T47D (cell line): ENCODE results near the gene RGS6.
A peak's percentile ranks its signal among the peaks of the same experiment; 100 is the strongest.

Experiments
- DNase-seq, 2 experiments: peaks; one replicate each; pipeline versions ENCODE4 v3.0.0 to v3.0.0-alpha.2; 2011 to 2012; ENCODE audit warnings: low read depth in 1 of 2, low spot score in 1 of 2
- JUND ChIP-seq: IDR thresholded peaks from 2 replicates; pipeline ENCODE4 v1.6.1; 2012; ENCODE audit warnings: low read depth
- in situ Hi-C: cut with HindIII; loops from 2 replicates; pipeline ENCODE4 v1.10.0; 2016; ENCODE audit warnings: low sequenced_read_pairs, low pct_unique_long_range_greater_than_20kb

Gene RGS6

DNA sequence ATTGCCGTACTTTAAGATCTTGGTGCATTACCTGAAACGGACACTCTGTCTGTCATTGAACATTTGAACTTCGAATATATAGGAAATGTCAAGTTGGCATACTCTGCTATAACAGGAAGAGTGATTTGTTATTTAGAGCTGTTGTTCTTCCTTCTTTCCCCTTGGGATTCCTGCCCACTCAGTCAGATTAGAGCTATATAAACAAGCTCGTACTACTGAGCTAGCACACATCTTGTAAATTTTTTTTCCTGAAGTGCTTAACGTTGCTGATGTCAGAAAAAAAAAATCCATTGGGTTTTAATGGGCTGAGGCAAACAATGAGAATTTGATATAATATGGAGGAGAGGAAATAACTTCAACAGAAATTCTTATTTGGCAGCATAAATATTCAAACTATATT is 26.8 kb downstream of the RGS6 start:
- in situ Hi-C loops = no loop called here
- no peak for DNase-seq
- TF ChIP-seq JUND = no peak

DNA sequence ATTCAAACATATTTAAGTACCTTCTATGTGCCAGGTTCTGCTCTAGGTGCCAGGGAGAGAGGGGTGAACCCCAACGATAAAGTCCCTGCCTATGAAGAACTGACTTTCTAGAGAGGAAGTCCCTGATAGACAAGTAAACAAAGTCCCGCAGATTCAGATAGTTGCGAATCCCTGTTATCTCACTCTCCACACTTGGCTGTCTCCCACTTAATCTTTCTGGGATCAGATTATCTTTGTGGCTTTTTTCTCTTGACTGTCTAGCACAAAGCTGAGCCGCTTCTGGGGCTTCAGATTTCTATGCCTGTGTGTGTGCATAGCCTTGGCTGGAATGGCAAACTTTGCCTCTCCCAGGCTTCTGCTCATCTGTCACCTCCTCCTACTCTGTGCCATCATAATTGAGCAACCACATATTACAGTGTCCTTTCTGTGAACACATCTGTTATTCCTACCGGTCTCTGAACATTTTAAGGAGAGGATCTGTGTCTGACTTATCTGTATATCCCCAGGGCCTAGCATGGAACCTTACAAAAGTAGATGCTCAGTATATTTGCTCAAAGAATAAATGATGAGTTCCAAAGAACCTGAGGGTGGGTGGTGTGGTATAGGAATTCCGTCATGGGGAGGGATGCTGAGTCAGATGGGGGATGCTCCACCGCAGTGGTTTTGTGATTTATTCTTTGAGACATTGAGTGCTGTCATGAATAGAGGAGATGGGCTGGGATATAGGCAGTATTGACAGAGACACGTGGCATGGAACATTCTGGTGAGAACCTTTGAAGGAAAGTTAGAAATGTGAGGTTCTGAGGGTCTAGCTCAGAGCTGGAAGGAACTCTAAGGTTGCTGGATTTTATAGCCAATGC is 28.5 kb downstream of the RGS6 start:
- in situ Hi-C loops = no loop called here
- DNase-seq = no peak
- no peak for TF ChIP-seq JUND

DNA sequence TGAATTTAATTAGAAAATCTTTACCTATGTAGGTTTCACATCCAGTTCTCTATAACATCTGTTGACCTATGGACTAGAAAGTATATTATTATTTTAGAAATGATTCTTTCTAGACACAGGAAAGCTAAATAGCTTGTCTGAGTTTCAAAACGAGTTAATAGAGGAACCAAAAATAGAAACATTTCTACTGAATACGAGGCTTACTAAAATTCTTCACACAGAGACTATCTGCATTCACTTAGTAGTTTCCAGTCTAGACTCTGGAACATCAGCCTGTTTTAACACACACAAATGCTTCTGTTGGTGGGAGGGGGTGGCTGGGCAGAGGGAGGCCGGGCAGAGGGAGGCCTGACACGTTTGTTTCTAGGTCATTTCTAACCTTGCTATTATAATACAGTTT is 29.7 kb downstream of the RGS6 start:
- TF ChIP-seq JUND = no peak
- in situ Hi-C loops = no loop called here

DNA sequence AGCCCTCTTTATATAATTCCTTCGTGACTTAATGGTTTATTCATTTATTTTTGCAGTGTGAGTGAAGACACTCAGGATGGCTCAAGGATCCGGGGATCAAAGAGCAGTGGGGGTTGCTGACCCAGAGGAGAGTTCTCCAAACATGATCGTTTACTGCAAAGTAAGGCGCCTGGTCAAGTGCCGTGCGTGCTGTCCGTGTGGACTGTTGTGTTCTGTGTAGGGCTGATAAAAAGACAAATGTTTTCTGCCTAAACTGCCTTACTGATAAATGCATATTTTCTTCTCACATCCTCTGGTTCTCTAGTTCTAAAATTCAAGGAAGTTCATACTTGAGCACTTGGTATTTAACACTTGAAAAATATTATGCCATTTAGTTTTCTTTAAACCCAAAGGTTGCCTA is 32.5 kb downstream of the RGS6 start:
- in situ Hi-C loops = no loop called here
- no peak for TF ChIP-seq JUND
- DNase-seq = no peak

More for the DNA sequence above, 29.7 kb downstream of the RGS6 start:
- DNase-seq = no peak

DNA sequence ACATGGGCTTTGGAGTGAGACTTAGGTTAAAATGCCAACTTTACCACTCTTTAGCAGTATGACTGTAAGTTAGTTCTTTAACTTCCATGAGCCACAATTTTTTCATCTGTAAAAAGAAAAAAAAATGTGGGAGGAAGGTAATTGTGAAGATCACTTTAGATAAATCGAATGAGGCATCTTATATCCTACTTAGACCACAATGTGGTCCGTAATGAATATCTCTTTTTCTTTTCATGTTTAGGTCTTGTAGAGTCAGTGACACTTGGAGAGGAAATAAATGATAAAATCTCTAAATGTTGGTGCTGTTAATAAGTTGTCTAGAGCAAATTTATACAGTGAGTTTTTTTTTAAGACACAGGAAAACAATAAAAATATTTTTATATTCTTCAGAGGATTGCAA is 34.3 kb downstream of the RGS6 start:
- TF ChIP-seq JUND = no peak
- in situ Hi-C loops = no loop called here
- DNase-seq = no peak

DNA sequence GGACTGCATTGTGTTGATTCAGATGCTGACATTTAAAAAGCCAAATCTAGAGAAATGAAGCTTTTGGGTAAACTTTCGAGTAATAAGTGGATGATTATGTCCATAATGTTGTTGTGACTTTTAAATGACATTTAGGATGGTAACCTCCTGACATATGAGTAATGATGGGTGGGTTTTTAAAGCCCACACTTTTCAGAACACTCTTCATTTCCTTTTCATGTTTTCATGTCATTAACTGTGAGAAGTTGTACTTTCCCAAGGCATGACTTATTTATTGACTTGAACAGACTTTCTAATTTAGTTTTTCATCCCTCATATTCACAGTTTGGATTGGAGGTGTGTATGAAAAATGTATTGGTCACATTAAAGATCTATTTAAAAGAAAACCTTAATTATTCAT is 35.5 kb downstream of the RGS6 start:
- TF ChIP-seq JUND = no peak
- in situ Hi-C loops = no loop called here
- no peak for DNase-seq

DNA sequence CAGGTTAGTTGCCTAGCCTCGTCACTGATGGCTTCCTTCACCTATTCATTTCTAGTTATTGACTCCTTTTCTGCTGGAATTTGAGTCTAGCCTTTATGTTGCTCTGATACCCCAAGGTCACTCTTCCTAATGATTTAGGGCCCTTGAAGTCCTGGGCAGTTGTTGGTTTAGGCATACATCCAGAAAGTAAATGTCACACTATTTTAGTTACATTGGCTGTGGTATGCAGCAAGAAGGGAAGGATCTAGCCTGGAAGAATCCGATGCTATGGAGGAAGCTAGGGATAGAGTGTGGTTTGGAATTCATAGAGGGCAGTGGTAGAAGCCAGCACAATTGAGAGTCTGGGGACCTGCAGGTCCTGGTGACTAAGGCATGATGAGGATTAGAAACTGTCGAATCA is 38.0 kb downstream of the RGS6 start:
- in situ Hi-C loops = no loop called here
- no peak for DNase-seq

DNA sequence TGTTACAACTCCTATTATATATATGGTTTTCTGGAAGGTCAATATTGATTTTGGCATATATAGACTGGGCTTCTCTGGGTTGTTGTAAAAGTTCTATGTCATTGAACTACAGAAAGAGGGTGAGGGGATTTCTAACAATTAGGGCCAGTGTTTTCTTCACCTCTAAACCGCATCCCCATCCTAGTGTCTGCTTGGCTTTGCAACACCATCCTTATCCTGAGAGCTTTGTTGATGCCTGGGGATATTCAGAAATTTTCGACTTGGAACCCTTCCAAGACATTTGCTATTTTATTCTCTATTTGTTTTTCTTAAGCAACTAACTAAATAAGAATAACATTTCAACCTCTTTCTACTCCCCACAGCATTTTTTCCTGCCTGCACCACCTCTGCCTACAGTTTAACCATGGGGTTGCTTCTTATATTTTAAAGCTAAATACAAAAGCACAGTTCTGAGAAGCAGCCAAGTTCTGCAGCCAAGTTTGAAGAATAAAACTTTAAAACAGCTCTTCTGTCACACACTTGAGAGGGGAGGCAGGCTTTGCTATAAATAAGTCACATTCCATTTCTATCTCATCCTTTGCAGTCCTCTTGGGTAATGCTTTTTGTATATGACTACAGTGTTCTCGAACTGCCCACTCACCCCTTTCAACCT is 53.4 kb downstream of the RGS6 start:
- peak in 1 of 2 experiments; percentile 47 for DNase-seq
- in situ Hi-C loops = no loop called here
- no peak for TF ChIP-seq JUND

More for the DNA sequence above, 38.0 kb downstream of the RGS6 start:
- TF ChIP-seq JUND = no peak

DNA sequence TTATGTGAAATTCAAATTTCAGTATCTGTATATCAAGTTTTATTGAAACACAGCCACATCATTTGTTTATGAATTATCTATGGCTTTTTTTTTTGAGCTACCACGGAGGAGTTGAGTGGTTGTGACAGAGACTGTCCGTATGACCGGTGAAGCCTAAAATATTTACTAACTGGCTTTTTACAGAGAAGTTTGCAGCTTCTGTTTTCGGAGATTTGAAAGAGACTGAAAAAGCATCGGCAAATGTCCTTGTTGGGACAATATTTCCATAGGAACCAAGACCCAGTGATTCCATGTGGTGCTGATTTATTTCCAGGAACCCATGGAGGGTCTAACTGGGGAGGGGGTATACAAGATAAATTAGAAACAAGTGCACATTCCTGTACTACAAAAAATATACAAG is 56.2 kb downstream of the RGS6 start:
- DNase-seq = no peak
- TF ChIP-seq JUND = no peak
- in situ Hi-C loops = no loop called here

- no peak for TF ChIP-seq JUND
- in situ Hi-C loops = no loop called here
- no peak for DNase-seq
Observed at GRCh38 chr14:71988939-71989338, 56.7 kb downstream of the RGS6 start.

DNA sequence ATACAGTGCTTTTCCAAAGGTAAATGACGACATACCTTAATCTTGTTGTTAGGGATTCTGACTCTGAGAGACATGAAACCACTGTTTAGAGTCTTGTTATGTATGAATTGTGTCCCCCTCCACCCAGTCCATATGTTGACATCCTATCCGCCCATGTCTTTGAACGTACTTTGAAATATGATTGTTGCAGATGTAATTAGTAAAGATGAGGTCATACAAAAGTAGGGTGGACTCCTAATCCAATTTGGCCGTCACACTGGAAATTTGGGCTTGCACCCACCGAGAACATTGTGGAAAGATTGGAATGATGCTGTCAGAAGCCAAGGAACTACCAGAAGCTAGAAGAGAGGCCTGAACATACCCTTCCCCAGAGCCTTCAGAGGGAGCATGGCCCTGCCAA is 62.2 kb downstream of the RGS6 start:
- TF ChIP-seq JUND = no peak
- DNase-seq = no peak
- in situ Hi-C loops = no loop called here

GRCh38 chr14:71995741-71996140 is 63.5 kb downstream of the RGS6 start:
- no peak for TF ChIP-seq JUND
- no peak for DNase-seq
- in situ Hi-C loops = no loop called here

DNA sequence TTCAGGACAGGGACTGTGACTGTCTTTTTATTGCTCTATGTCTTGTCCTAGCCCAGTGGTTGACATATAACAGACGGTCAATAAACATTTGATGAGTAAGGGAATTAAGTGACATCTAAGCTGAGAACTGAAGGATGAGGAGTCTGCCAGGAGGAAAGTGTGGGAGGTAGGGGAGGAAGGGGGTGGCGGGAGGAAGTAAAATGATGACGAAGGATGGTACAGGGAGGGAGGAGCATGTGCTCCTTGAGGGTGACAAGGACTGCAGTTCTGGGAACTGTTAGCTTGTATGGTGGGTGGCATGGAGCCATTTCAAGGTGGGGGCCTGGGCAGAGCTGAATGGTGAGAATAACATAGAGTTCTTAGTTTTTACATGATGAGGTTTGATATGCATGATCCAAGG is 64.4 kb downstream of the RGS6 start:
- TF ChIP-seq JUND = no peak
- DNase-seq = no peak
- in situ Hi-C loops = no loop called here
